OCI-LY1 (cell line): ENCODE results near the gene PI16.
"Not testable (repeated sequence)": the region's sequence is repeated elsewhere in the genome, so short reads cannot be mapped to it uniquely, and the experiment has no call there.

Source experiments
- H2AFZ ChIP-seq: fragments of 200-600 bp; sonication (generic), shearing (Covaris generic); 2 replicates; pipeline ENCODE4 v1.6.0; 2014; ENCODE audit warnings: antibody characterized with exemption, mild to moderate bottlenecking, low read length
- H3F3A ChIP-seq: fragments of 200-600 bp; sonication (generic), shearing (Covaris generic); 2 replicates; pipeline ENCODE4 v1.6.0; 2014; ENCODE audit warnings: mild to moderate bottlenecking, antibody characterized with exemption, low read length, moderate library complexity; ENCODE audit not compliant: insufficient read depth
- H3K27ac ChIP-seq: fragments of 200-600 bp; sonication (generic); 2 replicates; pipeline ENCODE4 v1.5.1; 2014; ENCODE audit warnings: low read length, mixed run types, mild to moderate bottlenecking, low read depth; ENCODE audit not compliant: poor library complexity, severe bottlenecking
- H3K27me3 ChIP-seq: fragments of 200-600 bp; sonication (generic); 2 replicates; pipeline ENCODE4 v1.6.0; 2014; ENCODE audit warnings: antibody characterized with exemption, mild to moderate bottlenecking, low read length, moderate library complexity; ENCODE audit not compliant: insufficient read depth
- H3K36me3 ChIP-seq: fragments of 200-600 bp; sonication (generic); 2 replicates; pipeline ENCODE4 v1.6.1; 2014; ENCODE audit warnings: mild to moderate bottlenecking, antibody characterized with exemption, low read length, moderate library complexity, mixed read lengths; ENCODE audit not compliant: insufficient read depth
- H3K4me1 ChIP-seq: fragments of 200-600 bp; sonication (generic); 2 replicates; pipeline ENCODE4 v1.5.1; 2014; ENCODE audit warnings: mild to moderate bottlenecking, low read length, moderate library complexity; ENCODE audit not compliant: insufficient read depth, severe bottlenecking
- H3K4me2 ChIP-seq: fragments of 200-600 bp; sonication (generic), shearing (Covaris generic); 2 replicates; pipeline ENCODE4 v1.6.1; 2014; ENCODE audit warnings: low read length
- H3K4me3 ChIP-seq: fragments of 200-600 bp; sonication (generic); 2 replicates; pipeline ENCODE4 v1.5.1; 2014; ENCODE audit warnings: low read length, low read depth, mild to moderate bottlenecking, mixed read lengths; ENCODE audit not compliant: poor library complexity, severe bottlenecking
- H3K79me2 ChIP-seq: fragments of 200-600 bp; shearing (Covaris generic); 2 replicates; pipeline ENCODE4 v1.6.1; 2016; ENCODE audit warnings: mixed run types, low read length, mixed read lengths; ENCODE audit not compliant: insufficient read depth
- H3K9ac ChIP-seq: fragments of 200-600 bp; sonication (generic), shearing (Covaris generic); 2 replicates; pipeline ENCODE4 v1.6.1; 2014; ENCODE audit warnings: mild to moderate bottlenecking, low read length, mixed read lengths
- H3K9me2 ChIP-seq: fragments of 200-600 bp; sonication (generic), shearing (Covaris generic); 2 replicates; pipeline ENCODE4 v1.6.1; 2014; ENCODE audit warnings: low read depth, mild to moderate bottlenecking, low read length, mixed read lengths
- H3K9me3 ChIP-seq: fragments of 200-600 bp; shearing (Covaris generic); 2 replicates; pipeline ENCODE4 v1.6.1; 2014; ENCODE audit warnings: low read length, mixed read lengths
- H4K20me1 ChIP-seq: fragments of 200-600 bp; sonication (generic), shearing (Covaris generic); 2 replicates; pipeline ENCODE4 v1.6.0; 2016; ENCODE audit warnings: mild to moderate bottlenecking, low read length; ENCODE audit not compliant: insufficient read depth
- CTCF ChIP-seq: fragments of 200-600 bp; sonication (generic), shearing (Covaris generic); IDR thresholded peaks from 2 replicates; pipeline ENCODE4 v1.5.1; 2017; ENCODE audit warnings: mild to moderate bottlenecking, antibody characterized with exemption, low read length, moderate library complexity, mixed read lengths
- EZH2 ChIP-seq: fragments of 200-600 bp; sonication (generic), shearing (Covaris generic); IDR thresholded peaks from 2 replicates; pipeline ENCODE4 v1.8.0; 2017; ENCODE audit warnings: borderline replicate concordance, mixed run types, mild to moderate bottlenecking, antibody characterized with exemption, low read length, moderate library complexity, mixed read lengths

The PI16 gene

GRCh38 chr6:36947570-36948351, 6.8 kb upstream of the PI16 start:
- Histone ChIP-seq H3K4me3 (no peak overlapping the region), H3K4me1 (no peaks in the 10 kb centered on the region), H3K4me2 (no peak overlapping the region), H3K79me2 (no peaks in the 10 kb centered on the region), H3K9me2 (no peaks in the 10 kb centered on the region), H2AFZ (no peak overlapping the region), H3K36me3 (no peaks in the 10 kb centered on the region), H3K27me3 (no peaks in the 10 kb centered on the region), H3K9me3 (no peaks in the 10 kb centered on the region), H3K27ac (no peak overlapping the region), H3K9ac (no peak overlapping the region), H3F3A (no peaks in the 10 kb centered on the region), H4K20me1 (no peaks in the 10 kb centered on the region)
- TF ChIP-seq EZH2 (no peak), CTCF (no peak)

GRCh38 chr6:36949076-36949475, 5.5 kb upstream of the PI16 start:
- H3K27me3 ChIP-seq, H3K4me3 ChIP-seq, H3K27ac ChIP-seq, H3K4me2 ChIP-seq, H3K4me1 ChIP-seq, H3K9me2 ChIP-seq, H3K79me2 ChIP-seq, H3K9me3 ChIP-seq, H4K20me1 ChIP-seq, H2AFZ ChIP-seq, H3K9ac ChIP-seq, H3F3A ChIP-seq, H3K36me3 ChIP-seq: not testable (repeated sequence)

GRCh38 chr6:36949636-36950035, 4.9 kb upstream of the PI16 start:
- no peaks in the 10 kb centered on the region for H3K9me2 ChIP-seq
- TF ChIP-seq EZH2 (no peak), CTCF (no peak)
- H3F3A ChIP-seq, result no peaks in the 10 kb centered on the region
- H3K79me2 ChIP-seq, result no peaks in the 10 kb centered on the region
- H3K27me3 ChIP-seq, result no peaks in the 10 kb centered on the region
- no peaks in the 10 kb centered on the region for H4K20me1 ChIP-seq
- H3K27ac ChIP-seq, result no peak overlapping the region
- no peak overlapping the region for H3K4me3 ChIP-seq
- H3K36me3 ChIP-seq, result no peaks in the 10 kb centered on the region
- no peak overlapping the region for H3K9ac ChIP-seq
- H2AFZ ChIP-seq, result no peak overlapping the region
- H3K9me3 ChIP-seq, result no peaks in the 10 kb centered on the region
- H3K4me2 ChIP-seq, result no peak overlapping the region
- H3K4me1 ChIP-seq, result no peaks in the 10 kb centered on the region

GRCh38 chr6:36953931-36954261, 642 bp upstream of the PI16 start:
- Histone ChIP-seq H3K9ac (no peak overlapping the region), H3K4me3 (no peak overlapping the region), H3K36me3 (no peaks in the 10 kb centered on the region), H2AFZ (no peak overlapping the region), H3K4me1 (no peaks in the 10 kb centered on the region), H3K9me3 (no peaks in the 10 kb centered on the region), H3K9me2 (no peaks in the 10 kb centered on the region), H3K4me2 (no peak overlapping the region), H3K79me2 (no peaks in the 10 kb centered on the region), H3F3A (no peaks in the 10 kb centered on the region), H3K27me3 (no peaks in the 10 kb centered on the region), H4K20me1 (no peaks in the 10 kb centered on the region), H3K27ac (no peak overlapping the region)
- TF ChIP-seq CTCF, result no peak
- no peak for TF ChIP-seq EZH2
